Activated CD8-positive, alpha-beta T cell treated with anti-CD3 and anti-CD28 coated beads, Interleukin-2, amount 10 ng/mL, durations not matched to agents 7 days and 5 days (primary cell): ENCODE data around the gene ARHGEF16. TPM values are rescaled to one million over a fixed set of nuclear protein-coding genes. Genes with fewer than 3 reads are reported as not detected.

Experiments
- ATAC-seq: fragments of 150-1000 bp; cut with Tn5 transposase; one replicate; pipeline ENCODE4 v1.10.0; 2021; ENCODE audit warnings: moderate library complexity
- CTCF ChIA-PET: fragments of 350-600 bp; sonication (Branson Sonifier 250); formaldehyde crosslinking; loops from one replicate; lab custom pipeline; 2021; ENCODE audit warnings: antibody characterized with exemption; lab: Charles Lee
- POLR2A ChIA-PET: fragments of 350-600 bp; sonication (Branson Sonifier 250); formaldehyde crosslinking; loops from one replicate; lab custom pipeline; 2021; ENCODE audit warnings: antibody characterized with exemption; lab: Charles Lee
- DNase-seq: peaks from one replicate; pipeline ENCODE4 v3.0.0-alpha.2; 2020
- H3K27ac Mint-ChIP-seq: one replicate; pipeline ENCODE4 v1.8.0; 2021; ENCODE audit warnings: mild to moderate bottlenecking, mixed read lengths
- H3K27me3 Mint-ChIP-seq: one replicate; pipeline ENCODE4 v1.8.0; 2021; ENCODE audit warnings: low read depth, mixed read lengths
- H3K36me3 Mint-ChIP-seq: one replicate; pipeline ENCODE4 v1.8.0; 2021; ENCODE audit warnings: low read depth, mixed read lengths
- H3K4me1 Mint-ChIP-seq: one replicate; pipeline ENCODE4 v1.8.0; 2021; ENCODE audit warnings: low read depth, mixed read lengths
- H3K4me3 Mint-ChIP-seq: one replicate; pipeline ENCODE4 v1.8.0; 2021; ENCODE audit warnings: mild to moderate bottlenecking, mixed read lengths
- H3K9me3 Mint-ChIP-seq: one replicate; pipeline ENCODE4 v1.8.0; 2022; ENCODE audit warnings: mixed read lengths; ENCODE audit not compliant: insufficient read depth
- total RNA-seq, 2 experiments: library from RNA; stranded (reverse); gene quantifications; one replicate each; pipeline ENCODE4 v1.2.3, GENCODE V29; 2021

ARHGEF16 gene
- total RNA-seq, 2 experiments from 2014 or later: not detected

DNA sequence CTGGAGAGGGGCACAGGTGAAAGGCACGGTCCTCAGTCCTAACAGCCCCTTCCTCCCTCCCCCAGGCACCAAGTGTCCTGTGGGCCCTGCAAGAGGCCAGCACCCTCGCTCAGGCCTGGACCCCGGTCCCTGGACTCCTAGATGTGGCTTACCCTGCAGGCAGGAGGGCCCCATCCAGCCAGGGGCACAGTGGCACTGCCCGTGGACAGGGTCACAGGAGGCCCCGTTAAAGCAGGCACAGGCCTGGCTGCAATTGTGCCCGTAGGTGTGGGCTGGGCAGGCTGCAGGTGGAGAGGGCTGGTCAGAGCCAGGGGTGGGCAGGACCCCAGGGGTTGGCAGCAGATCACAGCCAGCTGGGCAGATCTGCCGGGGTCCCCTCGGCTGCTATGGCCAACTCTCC lies 44.5 kb downstream of the ARHGEF16 start:
- no peaks in the 10 kb centered on the region for H3K9me3 Mint-ChIP-seq
- no peak overlapping the region for H3K27ac Mint-ChIP-seq
- H3K36me3 Mint-ChIP-seq: no peaks in the 10 kb centered on the region
- no peaks in the 10 kb centered on the region for H3K27me3 Mint-ChIP-seq
- no peak overlapping the region for H3K4me3 Mint-ChIP-seq
- DNase-seq (no peak), ATAC-seq (no peak)
- H3K4me1 Mint-ChIP-seq: no peaks in the 10 kb centered on the region
- ChIA-PET POLR2A (no interaction called here), CTCF (interaction anchor here (0.7 kb wide), 1 partner anchor 121 kb away, joined by 3 read pairs; no protein-coding TSS in a partner anchor)

DNA sequence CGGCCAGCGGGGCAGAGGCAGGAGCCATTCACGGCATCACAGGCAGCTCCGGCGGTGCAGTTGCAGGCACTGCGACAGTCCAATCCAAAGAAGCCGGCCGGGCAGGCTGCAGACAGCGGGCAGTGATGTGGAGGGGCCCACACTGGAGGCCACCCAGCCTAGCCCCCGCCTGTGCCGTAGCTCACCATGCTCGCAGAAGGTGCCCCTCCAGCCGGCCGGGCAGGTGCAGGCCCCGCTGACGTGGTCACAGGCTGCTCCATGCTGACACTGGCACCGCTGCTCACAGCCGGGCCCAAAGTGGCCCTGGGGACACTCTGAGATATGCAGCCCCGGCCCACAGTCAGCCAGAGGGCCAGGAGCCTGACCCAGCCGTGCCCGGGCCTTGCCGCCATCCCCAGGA lies 45.1 kb downstream of the ARHGEF16 start:
- no peaks in the 10 kb centered on the region for H3K27me3 Mint-ChIP-seq
- ATAC-seq (no peak), DNase-seq (no peak)
- H3K9me3 Mint-ChIP-seq: no peaks in the 10 kb centered on the region
- H3K4me3 Mint-ChIP-seq: no peak overlapping the region
- no peaks in the 10 kb centered on the region for H3K36me3 Mint-ChIP-seq
- no peaks in the 10 kb centered on the region for H3K4me1 Mint-ChIP-seq
- CTCF ChIA-PET: no interaction called here
- POLR2A ChIA-PET: no interaction called here
- no peak overlapping the region for H3K27ac Mint-ChIP-seq

DNA sequence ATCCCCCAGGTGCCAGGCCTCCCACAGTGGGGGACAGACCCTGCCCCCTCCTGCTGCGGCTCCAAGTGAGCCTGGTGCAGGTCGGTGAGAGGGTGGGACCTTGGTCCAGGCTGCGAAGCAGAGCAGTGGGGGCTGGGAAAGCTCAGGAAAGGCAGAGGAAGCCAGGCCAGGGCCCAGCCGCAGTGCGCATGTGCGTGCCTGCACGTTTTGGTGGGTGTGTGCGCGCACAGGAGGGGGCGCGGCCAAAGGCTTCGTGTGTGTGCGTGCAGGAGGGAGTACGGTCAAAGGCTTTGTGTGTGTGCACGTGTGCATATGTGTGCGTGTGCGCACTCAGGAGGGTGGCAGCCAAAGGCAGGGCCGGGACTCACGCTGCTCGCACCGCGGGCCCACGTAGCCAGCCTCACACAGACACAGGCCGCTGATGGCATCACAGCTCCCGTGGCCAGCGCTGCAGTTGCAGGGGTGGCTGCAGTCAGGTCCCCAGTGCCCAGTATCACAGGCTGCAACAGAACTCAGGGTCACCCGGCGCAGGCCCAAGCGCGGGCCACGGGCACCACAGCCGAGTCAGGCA lies 45.9 kb downstream of the ARHGEF16 start:
- Mint-ChIP-seq H3K4me3 (no peak overlapping the region), H3K27ac (no peak overlapping the region), H3K9me3 (no peaks in the 10 kb centered on the region), H3K36me3 (no peaks in the 10 kb centered on the region), H3K4me1 (no peaks in the 10 kb centered on the region), H3K27me3 (no peaks in the 10 kb centered on the region)
- DNase-seq: no peak
- no peak for ATAC-seq
- POLR2A ChIA-PET: no interaction called here
- CTCF ChIA-PET: no interaction called here

DNA sequence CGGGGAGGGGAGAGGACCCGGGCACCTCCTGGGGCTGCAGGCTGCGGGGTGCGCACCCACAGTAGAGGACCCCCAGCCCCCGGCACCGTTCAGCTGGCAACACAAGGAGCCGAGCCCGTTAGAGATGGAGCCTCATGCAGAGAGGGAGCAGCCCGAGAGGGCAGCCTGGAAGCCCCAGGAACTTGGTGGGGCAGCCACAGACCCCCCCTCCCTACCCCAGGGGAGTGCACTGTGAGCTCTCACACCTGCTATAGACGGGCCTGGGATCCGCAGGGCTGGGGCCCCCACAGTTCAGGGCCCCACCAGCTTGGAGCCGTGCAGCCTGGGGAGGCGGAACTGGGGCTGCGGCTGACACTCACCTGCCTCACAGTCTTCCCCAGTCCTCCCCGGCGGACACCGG lies 47.0 kb downstream of the ARHGEF16 start:
- Mint-ChIP-seq H3K27me3 (no peaks in the 10 kb centered on the region), H3K4me1 (no peaks in the 10 kb centered on the region), H3K9me3 (no peaks in the 10 kb centered on the region), H3K4me3 (no peak overlapping the region), H3K27ac (no peak overlapping the region), H3K36me3 (no peaks in the 10 kb centered on the region)
- CTCF ChIA-PET: no interaction called here
- POLR2A ChIA-PET: no interaction called here
- no peak for ATAC-seq
- no peak for DNase-seq

DNA sequence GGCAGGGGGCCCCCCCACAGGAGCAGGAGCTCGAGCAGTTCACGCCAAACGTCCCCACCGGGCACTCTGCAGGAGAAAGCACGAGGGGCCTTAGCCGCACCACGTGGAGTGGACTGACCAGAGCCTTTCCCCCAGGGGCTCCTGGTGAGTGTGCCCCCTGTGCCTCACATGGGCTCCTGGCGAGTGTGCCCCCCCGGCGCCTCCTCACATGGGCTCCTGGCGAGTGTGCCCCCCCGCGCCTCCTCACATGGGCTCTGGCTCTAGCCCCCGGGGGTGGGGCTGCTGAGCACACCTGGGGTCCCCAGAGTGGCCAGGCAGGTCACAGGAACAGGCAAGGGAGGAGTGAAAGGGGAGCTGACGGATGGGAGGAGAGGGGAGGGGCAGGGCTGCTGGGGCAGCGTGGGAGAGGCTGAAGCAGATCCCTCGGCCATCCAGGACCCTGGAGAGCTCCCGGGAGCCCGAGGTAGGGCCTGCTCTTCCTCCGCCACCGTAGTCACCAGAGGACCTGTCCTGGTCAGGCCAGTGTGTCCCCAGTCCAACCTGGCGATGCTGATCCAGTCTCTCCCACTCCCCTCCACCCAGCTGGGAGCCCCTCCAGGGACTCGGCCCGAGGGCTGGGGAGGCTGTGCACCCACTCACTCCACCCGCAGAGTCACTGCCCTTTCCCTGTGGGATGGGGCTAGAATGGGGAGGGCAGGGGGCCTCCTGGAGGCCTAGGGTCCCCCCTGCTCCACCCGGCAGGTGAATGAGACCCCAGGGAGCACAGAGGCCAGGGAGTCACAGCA lies 47.6 kb downstream of the ARHGEF16 start:
- Mint-ChIP-seq H3K27ac (no peak overlapping the region), H3K4me3 (no peak overlapping the region), H3K4me1 (no peaks in the 10 kb centered on the region), H3K36me3 (no peaks in the 10 kb centered on the region), H3K9me3 (no peaks in the 10 kb centered on the region), H3K27me3 (no peaks in the 10 kb centered on the region)
- ATAC-seq (no peak), DNase-seq (peak; percentile 33)
- POLR2A ChIA-PET: no interaction called here
- CTCF ChIA-PET: no interaction called here

DNA sequence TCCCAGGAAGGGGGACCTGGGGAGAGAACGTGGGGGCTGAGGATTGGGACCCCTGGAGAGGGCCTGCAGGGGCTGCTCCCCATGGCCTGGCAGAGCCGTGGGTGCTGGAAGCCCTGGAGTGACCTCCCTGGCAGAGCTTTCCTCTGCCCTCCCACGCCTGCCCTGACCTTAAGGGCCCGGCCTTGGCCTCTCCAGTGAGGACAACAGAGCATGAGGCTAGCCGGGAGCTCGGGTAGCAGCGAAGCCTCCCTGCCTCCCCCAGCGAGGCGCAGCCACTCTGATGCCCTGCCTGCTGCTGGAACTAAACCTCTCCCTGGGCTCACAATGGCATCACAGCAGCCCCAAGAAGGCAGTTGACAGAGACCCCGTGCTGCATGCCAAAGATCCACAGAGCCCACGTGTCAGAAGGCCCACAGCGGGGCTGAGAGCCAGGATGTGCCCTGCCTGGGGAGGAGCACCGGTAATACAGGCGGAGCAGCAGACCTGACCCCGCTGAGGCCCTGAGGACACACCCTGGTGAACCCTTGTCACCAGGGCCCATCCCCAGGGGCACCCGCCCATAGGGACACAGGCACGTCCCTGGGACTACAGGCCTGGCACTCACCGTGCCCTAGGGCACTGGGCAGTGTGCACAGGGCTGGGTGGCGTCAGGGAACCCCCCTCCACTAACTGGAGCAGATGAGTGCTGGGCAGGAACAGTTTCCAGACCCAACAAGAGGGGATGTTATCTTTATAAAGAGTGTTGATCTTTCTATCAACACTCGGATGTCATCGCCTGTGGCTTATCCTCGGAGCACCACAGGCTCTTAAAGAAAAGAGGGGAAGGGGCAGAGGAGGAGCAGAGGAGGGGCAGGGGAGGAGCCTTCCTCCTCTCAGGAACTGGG lies 48.4 kb downstream of the ARHGEF16 start:
- Mint-ChIP-seq H3K4me3 (no peak overlapping the region), H3K9me3 (no peaks in the 10 kb centered on the region), H3K4me1 (no peaks in the 10 kb centered on the region), H3K27ac (no peak overlapping the region), H3K36me3 (no peaks in the 10 kb centered on the region), H3K27me3 (no peaks in the 10 kb centered on the region)
- DNase-seq: no peak
- ChIA-PET POLR2A (no interaction called here), CTCF (no interaction called here)
- no peak for ATAC-seq

DNA sequence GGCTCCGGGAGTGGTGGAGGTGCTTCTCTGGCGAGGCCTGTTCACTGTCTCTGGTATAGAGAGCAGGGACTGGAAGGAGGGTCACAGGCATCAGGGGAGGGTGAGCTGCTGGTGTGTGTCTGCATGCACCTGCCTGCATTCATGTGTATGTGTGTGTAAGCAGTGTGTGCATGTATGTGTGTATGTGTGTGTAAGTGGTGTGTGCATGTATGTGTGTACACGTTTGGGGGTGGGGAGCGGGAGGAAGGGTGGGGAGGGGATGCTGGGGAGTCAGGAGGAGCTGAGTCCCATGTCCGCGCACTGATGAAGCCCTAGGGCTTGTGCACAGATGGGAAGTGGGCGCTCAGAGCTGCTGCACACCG lies 49.0 kb downstream of the ARHGEF16 start:
- no peaks in the 10 kb centered on the region for H3K9me3 Mint-ChIP-seq
- H3K36me3 Mint-ChIP-seq: no peaks in the 10 kb centered on the region
- no peaks in the 10 kb centered on the region for H3K4me1 Mint-ChIP-seq
- ATAC-seq: no peak
- no peak overlapping the region for H3K27ac Mint-ChIP-seq
- ChIA-PET POLR2A (no interaction called here), CTCF (no interaction called here)
- H3K27me3 Mint-ChIP-seq: no peaks in the 10 kb centered on the region
- no peak for DNase-seq
- H3K4me3 Mint-ChIP-seq: no peak overlapping the region

DNA sequence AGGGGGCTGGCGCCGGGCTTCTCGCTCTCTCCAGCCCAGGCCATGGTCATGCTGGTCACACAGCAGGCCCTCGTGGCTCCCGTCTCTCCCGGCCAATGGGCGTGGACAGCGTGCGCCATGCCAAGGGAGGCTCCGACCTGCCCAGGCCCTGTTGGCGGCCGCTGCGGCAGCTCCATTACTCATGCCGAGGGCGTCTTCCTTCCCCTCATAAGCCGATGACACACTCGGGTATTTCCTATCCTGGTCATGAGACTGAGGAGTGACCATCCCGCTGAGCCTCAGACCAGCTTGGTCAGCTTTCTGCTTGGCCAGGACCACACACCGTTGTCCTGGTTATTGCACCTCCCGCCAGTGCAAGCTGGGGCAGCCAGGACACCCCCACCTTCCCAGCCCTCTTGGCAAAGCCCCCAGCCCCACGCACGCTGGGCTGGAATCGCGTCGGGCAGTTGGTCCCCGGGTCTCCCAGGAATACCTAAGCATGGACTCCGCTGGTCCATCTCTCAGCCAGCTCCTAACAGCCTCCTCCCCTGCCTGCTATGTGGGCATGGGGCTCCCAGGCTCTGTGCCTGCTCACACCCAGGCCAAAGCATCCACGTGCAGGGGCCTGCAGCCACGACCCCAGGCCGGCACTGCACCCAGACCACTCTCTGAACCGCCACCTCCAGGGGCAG lies 49.8 kb downstream of the ARHGEF16 start:
- H3K27ac Mint-ChIP-seq: no peak overlapping the region
- ChIA-PET POLR2A (no interaction called here), CTCF (no interaction called here)
- DNase-seq: no peak
- no peak for ATAC-seq
- H3K9me3 Mint-ChIP-seq: no peaks in the 10 kb centered on the region
- no peaks in the 10 kb centered on the region for H3K4me1 Mint-ChIP-seq
- H3K36me3 Mint-ChIP-seq: no peaks in the 10 kb centered on the region
- H3K4me3 Mint-ChIP-seq: no peak overlapping the region
- no peaks in the 10 kb centered on the region for H3K27me3 Mint-ChIP-seq

DNA sequence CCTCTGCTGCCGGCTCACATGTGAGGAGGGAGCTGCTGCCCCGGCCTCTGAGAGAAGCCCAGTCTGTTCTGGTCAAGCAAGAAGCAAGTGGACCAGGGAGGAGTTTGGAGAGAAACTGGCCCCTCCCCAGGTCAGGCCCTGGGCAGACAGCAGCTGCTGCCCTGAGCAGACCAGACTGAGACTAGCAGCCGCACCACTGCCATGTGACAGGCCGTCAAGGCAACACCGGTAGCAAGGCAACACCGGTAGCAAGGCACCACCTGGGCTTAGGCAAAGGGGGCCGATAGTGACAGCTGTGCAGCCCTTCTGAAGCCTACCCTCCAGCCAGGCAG lies 50.3 kb downstream of the ARHGEF16 start:
- DNase-seq: no peak
- ChIA-PET CTCF (no interaction called here), POLR2A (no interaction called here)
- Mint-ChIP-seq H3K27me3 (no peaks in the 10 kb centered on the region), H3K4me1 (no peaks in the 10 kb centered on the region), H3K27ac (no peak overlapping the region), H3K4me3 (no peak overlapping the region), H3K36me3 (no peaks in the 10 kb centered on the region), H3K9me3 (no peaks in the 10 kb centered on the region)
- no peak for ATAC-seq

DNA sequence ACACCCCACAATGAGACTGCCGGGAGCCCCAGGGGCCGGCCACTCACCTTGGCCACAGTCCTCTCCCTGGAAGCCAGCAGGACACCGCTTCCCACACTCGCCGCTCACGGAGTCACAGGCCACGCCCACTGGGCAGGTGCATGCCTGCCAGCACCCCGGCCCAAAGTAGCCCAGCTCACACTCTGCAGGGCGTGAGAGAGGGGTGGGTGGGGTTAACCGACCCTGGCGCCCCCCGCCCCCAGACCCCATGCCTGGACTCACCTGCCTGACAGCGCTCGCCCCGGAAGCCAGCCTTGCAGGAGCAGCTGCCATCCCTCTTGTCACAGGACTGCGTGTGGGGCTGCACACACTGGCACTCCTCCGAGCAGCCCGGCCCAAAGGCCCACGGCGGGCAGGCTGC lies 50.7 kb downstream of the ARHGEF16 start:
- no peak overlapping the region for H3K4me3 Mint-ChIP-seq
- no peaks in the 10 kb centered on the region for H3K36me3 Mint-ChIP-seq
- no peaks in the 10 kb centered on the region for H3K27me3 Mint-ChIP-seq
- H3K27ac Mint-ChIP-seq: no peak overlapping the region
- ChIA-PET CTCF (no interaction called here), POLR2A (no interaction called here)
- no peaks in the 10 kb centered on the region for H3K4me1 Mint-ChIP-seq
- DNase-seq (no peak), ATAC-seq (no peak)
- no peaks in the 10 kb centered on the region for H3K9me3 Mint-ChIP-seq

DNA sequence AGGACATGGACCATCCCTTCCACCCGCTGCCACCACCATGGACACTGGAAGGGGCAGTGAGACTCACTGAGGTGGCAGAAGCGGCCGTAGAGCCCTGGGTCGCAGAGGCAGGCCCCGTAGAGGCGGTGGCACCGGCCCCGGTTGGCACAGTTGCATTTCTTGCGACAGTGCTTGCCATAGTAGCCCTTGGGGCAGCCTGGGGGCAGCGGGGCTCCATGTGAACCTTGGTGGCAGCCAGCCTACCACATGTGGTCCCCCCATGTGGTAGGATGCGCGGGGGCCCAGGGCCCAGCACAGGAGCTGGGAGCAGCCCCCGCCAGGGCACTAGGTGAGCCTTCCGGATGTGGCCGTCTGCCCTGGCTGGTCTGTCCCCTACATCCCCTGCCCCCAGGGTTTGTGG lies 51.6 kb downstream of the ARHGEF16 start:
- ChIA-PET CTCF (no interaction called here), POLR2A (no interaction called here)
- Mint-ChIP-seq H3K9me3 (no peaks in the 10 kb centered on the region), H3K4me1 (no peaks in the 10 kb centered on the region), H3K27ac (no peak overlapping the region), H3K4me3 (no peak overlapping the region), H3K36me3 (no peaks in the 10 kb centered on the region), H3K27me3 (no peaks in the 10 kb centered on the region)
- ATAC-seq (no peak), DNase-seq (no peak)

DNA sequence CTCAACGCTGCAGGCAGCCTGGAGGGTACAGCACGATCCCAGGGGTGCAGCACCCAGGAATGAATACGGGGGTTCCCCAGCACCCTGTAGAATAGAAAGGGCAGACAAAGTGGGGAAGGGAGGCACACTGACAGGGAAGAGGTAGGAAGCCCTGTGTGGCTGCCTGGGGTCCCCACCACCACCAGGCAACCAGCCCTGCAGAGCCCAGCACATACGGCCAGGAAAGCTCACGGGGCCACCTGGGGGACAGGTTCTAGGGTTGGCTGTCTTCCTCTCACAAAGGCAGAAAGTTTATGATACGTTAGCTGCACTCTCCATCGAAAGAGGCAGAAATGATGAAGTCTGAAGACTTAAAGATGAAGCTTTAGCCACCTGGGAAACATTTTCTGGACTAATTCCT lies 52.5 kb downstream of the ARHGEF16 start:
- POLR2A ChIA-PET: no interaction called here
- ATAC-seq: no peak

More for the DNA sequence above, 52.5 kb downstream of the ARHGEF16 start:
- Mint-ChIP-seq H3K9me3 (no peaks in the 10 kb centered on the region), H3K27ac (no peak overlapping the region), H3K36me3 (no peaks in the 10 kb centered on the region), H3K4me1 (no peaks in the 10 kb centered on the region), H3K27me3 (no peaks in the 10 kb centered on the region), H3K4me3 (no peak overlapping the region)
- CTCF ChIA-PET: no interaction called here
- DNase-seq: no peak
